Activated CD8-positive, alpha-beta memory T cell treated with anti-CD3 and anti-CD28 coated beads, Interleukin-2, amount 50 U/mL, for 4 hours (primary cell): Measurements from ENCODE around the gene ZNF629.

Experiments used
- DNase-seq: peaks from one replicate; pipeline ENCODE4 v3.0.0-alpha.2; 2020

Gene ZNF629

GRCh38 chr16:30785126-30786106 is 1.6 kb downstream of the ZNF629 start:
- no peak for DNase-seq

GRCh38 chr16:30784215-30784614 is 2.8 kb downstream of the ZNF629 start:
- DNase-seq, result no peak

- DNase-seq, result no peak
Measured at GRCh38 chr16:30783280-30784109, 3.5 kb downstream of the ZNF629 start.

- DNase-seq, result no peak
Measured at GRCh38 chr16:30782486-30783279, 4.3 kb downstream of the ZNF629 start.

- DNase-seq, result no peak
Measured at GRCh38 chr16:30780549-30780948, 6.5 kb downstream of the ZNF629 start.

GRCh38 chr16:30780021-30780420 is 7.0 kb downstream of the ZNF629 start:
- DNase-seq, result no peak

GRCh38 chr16:30779596-30779995 is 7.4 kb downstream of the ZNF629 start:
- DNase-seq, result no peak

GRCh38 chr16:30778549-30779244 is 8.3 kb downstream of the ZNF629 start:
- no peak for DNase-seq

- no peak for DNase-seq
Measured at GRCh38 chr16:30777591-30778297, 9.3 kb downstream of the ZNF629 start.

GRCh38 chr16:30775392-30776188 is 11.4 kb downstream of the ZNF629 start:
- peak; percentile 64 for DNase-seq

GRCh38 chr16:30775131-30775391 is 11.9 kb downstream of the ZNF629 start:
- DNase-seq, result no peak

GRCh38 chr16:30774367-30775130 is 12.5 kb downstream of the ZNF629 start:
- DNase-seq, result no peak

GRCh38 chr16:30773826-30774225 is 13.2 kb downstream of the ZNF629 start:
- no peak for DNase-seq

GRCh38 chr16:30771726-30772125 is 15.3 kb downstream of the ZNF629 start:
- no peak for DNase-seq

GRCh38 chr16:30769379-30770089 is 17.5 kb downstream of the ZNF629 start:
- DNase-seq, result no peak

GRCh38 chr16:30768583-30769181 is 18.3 kb downstream of the ZNF629 start:
- no peak for DNase-seq

- no peak for DNase-seq
Measured at GRCh38 chr16:30767767-30768465, 19.1 kb downstream of the ZNF629 start.

GRCh38 chr16:30766933-30767284 is 20.1 kb downstream of the ZNF629 start:
- DNase-seq, result no peak
